ENCODE data around the gene TRDN. TPM values are rescaled to one million over a fixed set of nuclear protein-coding genes. Genes with fewer than 3 reads are reported as not detected.

Gene TRDN
- total and polyA plus RNA-seq, 2 donors from 2014 or later = 0.19 TPM; not detected in 1

DNA sequence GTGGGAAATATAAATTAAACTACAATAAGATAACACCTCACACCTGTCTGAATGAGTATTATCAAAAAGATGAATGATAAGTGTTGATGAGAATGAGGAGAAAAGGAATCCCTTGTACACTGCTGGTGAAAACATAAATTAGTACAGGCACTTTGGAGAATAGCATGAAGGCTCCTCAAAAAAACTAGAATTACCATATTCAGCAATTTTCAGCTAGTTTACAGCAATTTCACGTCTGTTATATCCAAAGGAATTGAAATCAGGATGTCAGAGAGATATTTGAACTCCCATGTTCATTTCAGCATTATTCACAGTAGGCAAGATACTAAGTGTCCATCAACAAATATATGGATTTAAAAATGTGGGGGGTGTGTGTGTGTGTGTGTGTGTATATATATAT is 348.1 kb downstream of the TRDN start:
- Histone ChIP-seq H3K27ac (ENCODE audit: low read depth in 2 of 2, low read length in 2 of 2) (no peak overlapping the region), H3K36me3 (ENCODE audit: control insufficient read depth in 2 of 3, insufficient read depth in 3 of 3, low read length in 3 of 3) (no peaks in the 10 kb centered on the region), H3K4me3 (ENCODE audit: low read length in 3 of 3) (no peak overlapping the region), H3K4me1 (ENCODE audit: control insufficient read depth in 2 of 3, insufficient read depth in 2 of 3, low read depth in 1 of 3, low read length in 3 of 3) (no peaks in the 10 kb centered on the region), H3K9me3 (ENCODE audit: control insufficient read depth in 2 of 3, insufficient read depth in 1 of 3, low read length in 3 of 3) (no peaks in the 10 kb centered on the region), H3K9ac (ENCODE audit: low read length in 3 of 3) (no peak overlapping the region), H3K27me3 (ENCODE audit: control insufficient read depth, insufficient read depth, low read length) (no peaks in the 10 kb centered on the region)
- FAIRE-seq = no peak
- intact Hi-C loops (cut with DNase I) = no loop called here
- DNase-seq = no peak
- TF ChIP-seq, protein P1, sequence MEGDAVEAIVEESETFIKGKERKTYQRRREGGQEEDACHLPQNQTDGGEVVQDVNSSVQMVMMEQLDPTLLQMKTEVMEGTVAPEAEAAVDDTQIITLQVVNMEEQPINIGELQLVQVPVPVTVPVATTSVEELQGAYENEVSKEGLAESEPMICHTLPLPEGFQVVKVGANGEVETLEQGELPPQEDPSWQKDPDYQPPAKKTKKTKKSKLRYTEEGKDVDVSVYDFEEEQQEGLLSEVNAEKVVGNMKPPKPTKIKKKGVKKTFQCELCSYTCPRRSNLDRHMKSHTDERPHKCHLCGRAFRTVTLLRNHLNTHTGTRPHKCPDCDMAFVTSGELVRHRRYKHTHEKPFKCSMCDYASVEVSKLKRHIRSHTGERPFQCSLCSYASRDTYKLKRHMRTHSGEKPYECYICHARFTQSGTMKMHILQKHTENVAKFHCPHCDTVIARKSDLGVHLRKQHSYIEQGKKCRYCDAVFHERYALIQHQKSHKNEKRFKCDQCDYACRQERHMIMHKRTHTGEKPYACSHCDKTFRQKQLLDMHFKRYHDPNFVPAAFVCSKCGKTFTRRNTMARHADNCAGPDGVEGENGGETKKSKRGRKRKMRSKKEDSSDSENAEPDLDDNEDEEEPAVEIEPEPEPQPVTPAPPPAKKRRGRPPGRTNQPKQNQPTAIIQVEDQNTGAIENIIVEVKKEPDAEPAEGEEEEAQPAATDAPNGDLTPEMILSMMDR (IDR thresholded peaks at IDR 0.05; ENCODE audit: borderline replicate concordance, extremely low read depth, insufficient read depth) = no peak

DNA sequence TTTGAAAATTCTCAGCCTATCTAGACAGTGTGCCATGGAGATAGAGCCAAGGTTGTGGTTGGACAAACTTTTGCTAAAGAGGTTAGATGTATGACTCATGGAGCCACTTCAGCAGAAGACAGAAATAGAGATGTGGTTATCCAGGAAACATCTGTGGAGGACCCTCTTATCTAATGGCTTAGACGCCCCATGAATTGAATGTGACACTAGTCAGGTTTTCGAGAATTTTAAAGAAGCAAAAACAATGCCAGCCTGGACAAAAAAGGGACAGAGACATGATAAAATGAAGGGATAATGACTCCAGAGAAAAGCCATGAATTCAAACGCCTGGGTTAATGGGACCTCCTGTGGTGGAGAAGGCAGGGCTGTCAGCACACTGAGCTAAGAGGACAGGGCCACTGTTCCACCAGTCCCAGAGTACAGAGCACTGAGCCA is 360.2 kb downstream of the TRDN start:
- H3K27ac ChIP-seq (ENCODE audit: low read depth in 2 of 2, low read length in 2 of 2) = no peak overlapping the region
- intact Hi-C loops (cut with DNase I) = no loop called here
- H3K9ac ChIP-seq (ENCODE audit: low read length in 3 of 3) = no peak overlapping the region
- no peak for FAIRE-seq
- H3K36me3 ChIP-seq (ENCODE audit: control insufficient read depth in 2 of 3, insufficient read depth in 3 of 3, low read length in 3 of 3) = no peaks in the 10 kb centered on the region
- H3K9me3 ChIP-seq (ENCODE audit: control insufficient read depth in 2 of 3, insufficient read depth in 1 of 3, low read length in 3 of 3) = no peaks in the 10 kb centered on the region
- DNase-seq = no peak
- TF ChIP-seq, protein P1 (IDR thresholded peaks at IDR 0.05; ENCODE audit: borderline replicate concordance, extremely low read depth, insufficient read depth) = no peak
- H3K27me3 ChIP-seq (ENCODE audit: control insufficient read depth, insufficient read depth, low read length) = no peaks in the 10 kb centered on the region
- no peaks in the 10 kb centered on the region for H3K4me1 ChIP-seq (ENCODE audit: control insufficient read depth in 2 of 3, insufficient read depth in 2 of 3, low read depth in 1 of 3, low read length in 3 of 3)
- H3K4me3 ChIP-seq (ENCODE audit: low read length in 3 of 3) = no peak overlapping the region

DNA sequence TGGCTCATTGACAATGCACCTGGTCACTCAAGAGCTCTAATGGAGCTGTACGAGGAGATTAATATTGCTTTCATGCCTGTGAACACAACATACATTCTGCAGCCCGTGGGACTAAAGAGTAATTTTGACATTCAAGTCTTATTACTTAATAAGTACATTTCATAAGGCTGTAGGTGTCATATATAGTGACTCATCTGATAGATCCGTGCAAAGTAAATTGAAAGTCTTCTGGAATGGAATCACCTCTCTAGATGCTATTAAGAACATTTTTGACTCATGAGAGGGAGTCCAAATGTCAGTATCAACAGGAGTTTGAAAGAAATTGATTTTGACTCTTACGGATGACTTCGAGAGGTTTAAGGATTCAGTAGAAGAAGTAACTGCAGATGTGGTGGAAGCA is 372.8 kb downstream of the TRDN start:
- H3K9ac ChIP-seq (ENCODE audit: low read length in 3 of 3) = no peak overlapping the region
- intact Hi-C loops (cut with DNase I) = no loop called here
- no peaks in the 10 kb centered on the region for H3K27me3 ChIP-seq (ENCODE audit: control insufficient read depth, insufficient read depth, low read length)
- no peaks in the 10 kb centered on the region for H3K36me3 ChIP-seq (ENCODE audit: control insufficient read depth in 2 of 3, insufficient read depth in 3 of 3, low read length in 3 of 3)
- TF ChIP-seq, protein P1 (IDR thresholded peaks at IDR 0.05; ENCODE audit: borderline replicate concordance, extremely low read depth, insufficient read depth) = no peak
- no peak overlapping the region for H3K27ac ChIP-seq (ENCODE audit: low read depth in 2 of 2, low read length in 2 of 2)
- no peaks in the 10 kb centered on the region for H3K4me1 ChIP-seq (ENCODE audit: control insufficient read depth in 2 of 3, insufficient read depth in 2 of 3, low read depth in 1 of 3, low read length in 3 of 3)
- no peak overlapping the region for H3K4me3 ChIP-seq (ENCODE audit: low read length in 3 of 3)
- no peaks in the 10 kb centered on the region for H3K9me3 ChIP-seq (ENCODE audit: control insufficient read depth in 2 of 3, insufficient read depth in 1 of 3, low read length in 3 of 3)
- DNase-seq (no peak), FAIRE-seq (no peak)

DNA sequence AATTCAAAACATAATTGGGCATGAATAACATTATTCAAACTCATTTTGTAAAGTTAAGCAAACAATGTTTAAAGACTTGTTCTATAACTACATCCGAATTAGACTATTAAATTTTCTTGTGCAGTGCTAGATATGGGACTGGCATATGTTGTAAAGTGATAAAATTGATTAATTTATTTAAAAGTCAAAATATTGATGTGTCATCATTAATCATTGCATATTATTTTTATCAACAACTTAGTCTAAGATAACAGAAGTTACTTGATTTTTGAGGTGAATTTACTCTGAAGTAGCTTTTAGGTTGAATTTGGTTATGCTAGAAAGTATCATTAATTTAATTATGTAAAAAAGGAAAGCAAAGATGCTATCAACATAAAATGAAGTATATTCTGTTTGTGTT is 396.1 kb downstream of the TRDN start:
- TF ChIP-seq, protein P1 (IDR thresholded peaks at IDR 0.05; ENCODE audit: borderline replicate concordance, extremely low read depth, insufficient read depth) = no peak
- Histone ChIP-seq H3K27ac (ENCODE audit: low read depth in 2 of 2, low read length in 2 of 2) (no peak overlapping the region), H3K27me3 (ENCODE audit: control insufficient read depth, insufficient read depth, low read length) (no peaks in the 10 kb centered on the region), H3K9me3 (ENCODE audit: control insufficient read depth in 2 of 3, insufficient read depth in 1 of 3, low read length in 3 of 3) (no peaks in the 10 kb centered on the region), H3K9ac (ENCODE audit: low read length in 3 of 3) (no peak overlapping the region), H3K4me1 (ENCODE audit: control insufficient read depth in 2 of 3, insufficient read depth in 2 of 3, low read depth in 1 of 3, low read length in 3 of 3) (no peaks in the 10 kb centered on the region), H3K4me3 (ENCODE audit: low read length in 3 of 3) (no peak overlapping the region), H3K36me3 (ENCODE audit: control insufficient read depth in 2 of 3, insufficient read depth in 3 of 3, low read length in 3 of 3) (no peaks in the 10 kb centered on the region)
- intact Hi-C loops (cut with DNase I) = no loop called here
- DNase-seq (no peak), FAIRE-seq (no peak)
